Esophagus squamous epithelium (tissue), 5 donors: ENCODE measurements around the gene RASA3. TPM values are rescaled to one million over a fixed set of nuclear protein-coding genes. Genes with fewer than 3 reads are reported as not detected.

Experiments used
- DNase-seq: peaks from one replicate; lab custom pipeline; 2025; lab: John Stamatoyannopoulos, UW
- H3K27ac ChIP-seq, 4 donors: fragments of 200-600 bp; sonication (generic); one replicate each; pipeline ENCODE4 v1.5.1; 2016 to 2019; ENCODE audit warnings: mild to moderate bottlenecking in 1 of 4
- H3K27me3 ChIP-seq, 4 donors: fragments of 200-600 bp; sonication (generic); 1 replicate in 3 of 4; 2 replicates in 1 of 4; pipeline versions ENCODE4 v1.5.1 to v1.6.0; 2017 to 2021; ENCODE audit warnings: antibody characterized with exemption in 1 of 4
- H3K36me3 ChIP-seq, 3 donors: fragments of 200-600 bp; sonication (generic); one replicate each; pipeline ENCODE4 v1.5.1; 2016 to 2019
- H3K4me1 ChIP-seq, 3 donors: fragments of 200-600 bp; sonication (generic); one replicate each; pipeline ENCODE4 v1.5.1; 2017 to 2019
- H3K4me3 ChIP-seq, 4 donors: fragments of 200-600 bp; sonication (generic); 1 replicate in 3 of 4; 2 replicates in 1 of 4; pipeline ENCODE4 v1.5.1; 2016 to 2019; ENCODE audit warnings: mild to moderate bottlenecking in 2 of 4, moderate library complexity in 1 of 4
- H3K9me3 ChIP-seq, 3 donors: fragments of 200-600 bp; sonication (generic); one replicate each; pipeline ENCODE4 v1.5.1; 2016 to 2019
- CTCF ChIP-seq, 6 experiments: fragments of 450-650 bp in 4 of 6; fragments of 200-600 bp in 2 of 6; sonication (generic) in 2 of 6; IDR thresholded peaks; one replicate each; pipeline ENCODE4 v1.5.1; 2016 to 2019; ENCODE audit warnings: antibody characterized with exemption in 6 of 6, mild to moderate bottlenecking in 4 of 6, moderate library complexity in 4 of 6
- POLR2A ChIP-seq, 4 donors: fragments of 450-650 bp; IDR thresholded peaks; one replicate each; pipeline ENCODE4 v1.6.1; 2017; ENCODE audit warnings: antibody characterized with exemption in 4 of 4, mild to moderate bottlenecking in 4 of 4, moderate library complexity in 3 of 4
- WGBS, 2 donors: methylation state at CpG; one replicate each; pipeline ENCODE4 v1.1.5; 2018; 5-methylcytosine and 5-hydroxymethylcytosine counted together
- intact Hi-C: fragments of 100-400 bp; cut with DNase I; formaldehyde crosslinking; loops from one replicate; pipeline ENCODE4 v1.15.0; 2022
- total RNA-seq, 4 donors: library from RNA; depleted of rRNA; stranded (reverse); fragments of >200 nt; gene quantifications; one replicate each; pipeline ENCODE4 v1.1.0, GENCODE V29; 2016
- donor health status: DM: yes; HTN: yes; CAD: no.

The RASA3 gene
- total RNA-seq, 4 donors from 2014 or later = 1.4 to 8.8 (median 3.1) TPM

- DNase-seq = no peak
- peak overlapping the region in 3 of 4 donors; percentile 56 to 67 (median 57) for H3K27ac ChIP-seq
- intact Hi-C loops = no loop called here
- H3K9me3 ChIP-seq = no peaks in the 10 kb centered on the region
- no peak for TF ChIP-seq POLR2A (IDR thresholded peaks at IDR 0.05)
- TF ChIP-seq CTCF (IDR thresholded peaks at IDR 0.05) = no peak
- H3K36me3 ChIP-seq = no peaks in the 10 kb centered on the region
- H3K27me3 ChIP-seq = peaks cover 0 to 11% (median 0%) of the 10 kb centered on the region in 4 donors
- peak overlapping the region in 2 of 4 donors; percentile 9 to 43 for H3K4me3 ChIP-seq
- H3K4me1 ChIP-seq = peaks cover 13 to 49% (median 26%) of the 10 kb centered on the region in 3 donors
- 66 to 81% methylated on average over 7 of the region's 9 CpGs for WGBS, 2 donors
These were observed 97.9 kb downstream of the RASA3 start for GRCh38 chr13:114034481-114034891.

GRCh38 chr13:114033541-114034315 lies 98.7 kb downstream of the RASA3 start:
- no peak for DNase-seq
- peaks cover 13 to 49% (median 26%) of the 10 kb centered on the region in 3 donors for H3K4me1 ChIP-seq
- TF ChIP-seq CTCF (IDR thresholded peaks at IDR 0.05) = no peak
- TF ChIP-seq POLR2A (IDR thresholded peaks at IDR 0.05) = no peak
- no peaks in the 10 kb centered on the region for H3K36me3 ChIP-seq
- no peaks in the 10 kb centered on the region for H3K9me3 ChIP-seq
- H3K27ac ChIP-seq = peak overlapping the region in 3 of 4 donors; percentile 56 to 67 (median 57)
- H3K27me3 ChIP-seq = peaks cover 0 to 11% (median 0%) of the 10 kb centered on the region in 4 donors
- WGBS, 2 donors = 60 to 80% methylated on average over 1 to 4 of the region's 32 CpGs
- H3K4me3 ChIP-seq = peak overlapping the region in 1 of 4 donors; percentile 43
- intact Hi-C loops = no loop called here

- Histone ChIP-seq H3K27ac (peak overlapping the region in 2 of 4 donors; percentile 51 to 52), H3K9me3 (no peaks in the 10 kb centered on the region), H3K4me3 (no peak overlapping the region), H3K36me3 (no peaks in the 10 kb centered on the region), H3K4me1 (peaks cover 9 to 50% (median 26%) of the 10 kb centered on the region in 3 donors), H3K27me3 (peaks cover 0 to 11% (median 0%) of the 10 kb centered on the region in 4 donors)
- DNase-seq = no peak
- TF ChIP-seq CTCF (IDR thresholded peaks at IDR 0.05) (no peak), POLR2A (IDR thresholded peaks at IDR 0.05) (no peak)
- intact Hi-C loops = no loop called here
- WGBS, 2 donors = 60 to 73% methylated on average over 10 to 21 of the region's 26 CpGs
These were observed 100.2 kb downstream of the RASA3 start for GRCh38 chr13:114032126-114032799.

GRCh38 chr13:114031631-114032030 lies 100.8 kb downstream of the RASA3 start:
- Histone ChIP-seq H3K27ac (no peak overlapping the region), H3K4me3 (no peak overlapping the region), H3K4me1 (peaks cover 9 to 56% (median 28%) of the 10 kb centered on the region in 3 donors), H3K9me3 (no peaks in the 10 kb centered on the region), H3K36me3 (no peaks in the 10 kb centered on the region), H3K27me3 (peaks cover 0 to 11% (median 0%) of the 10 kb centered on the region in 4 donors)
- no peak for TF ChIP-seq CTCF (IDR thresholded peaks at IDR 0.05)
- TF ChIP-seq POLR2A (IDR thresholded peaks at IDR 0.05) = no peak
- intact Hi-C loops = no loop called here
- DNase-seq = no peak
- 42 to 53% methylated on average over 2 to 4 of the region's 14 CpGs for WGBS, 2 donors
